GM18498 (cell line): ENCODE measurements around the gene MRPL32.
"Not testable (repeated sequence)": the region's sequence is repeated elsewhere in the genome, so short reads cannot be mapped to it uniquely, and the experiment has no call there.

ENCODE experiments used
- ATAC-seq: cut with Tn5 transposase; IDR thresholded peaks from one replicate; pipeline ENCODE4 v1.9.1; 2021; ENCODE audit warnings: mild to moderate bottlenecking, moderate library complexity; ENCODE audit not compliant: unreplicated experiment

The MRPL32 gene

GRCh38 chr7:42931834-42932651 lies at the start of gene MRPL32, which contains the start of gene PSMA2:
TSS of gene MRPL32 (plus strand) at chr7:42932376. CDS start at chr7:42932387, 11 bp downstream.
TSS of gene PSMA2 (minus strand) at chr7:42932174. CDS start at chr7:42932158, 16 bp downstream.
- ATAC-seq = peak; percentile 98

- ATAC-seq = peak; percentile 50
These were observed 48.2 kb upstream of the MRPL32 start for GRCh38 chr7:42883950-42884349.

GRCh38 chr7:42885183-42885582 lies 47.0 kb upstream of the MRPL32 start:
- ATAC-seq = not testable (repeated sequence)

- ATAC-seq = no peak
These were observed 46.0 kb upstream of the MRPL32 start for GRCh38 chr7:42886129-42886528.

- no peak for ATAC-seq
These were observed 45.2 kb upstream of the MRPL32 start for GRCh38 chr7:42886893-42887505.

- no peak for ATAC-seq
These were observed 38.6 kb upstream of the MRPL32 start for GRCh38 chr7:42893346-42894240.

GRCh38 chr7:42900842-42901241 lies 31.3 kb upstream of the MRPL32 start:
- no peak for ATAC-seq

GRCh38 chr7:42902331-42902730 lies 29.8 kb upstream of the MRPL32 start:
- ATAC-seq = no peak

- no peak for ATAC-seq
These were observed 26.0 kb upstream of the MRPL32 start for GRCh38 chr7:42906181-42906580.

- no peak for ATAC-seq
These were observed 24.9 kb upstream of the MRPL32 start for GRCh38 chr7:42907316-42907715.

- ATAC-seq = no peak
These were observed 21.9 kb upstream of the MRPL32 start for GRCh38 chr7:42910306-42910705.

GRCh38 chr7:42911454-42912447 lies 20.4 kb upstream of the MRPL32 start, which contains the start of gene C7orf25:
TSS of gene C7orf25 (minus strand) at chr7:42912070. CDS start at chr7:42910900, 1,170 bp downstream.
- ATAC-seq = peak; percentile 92

- ATAC-seq = no peak
These were observed 18.6 kb upstream of the MRPL32 start for GRCh38 chr7:42913591-42913990.

GRCh38 chr7:42914009-42914408 lies 18.2 kb upstream of the MRPL32 start:
- ATAC-seq = no peak

GRCh38 chr7:42914421-42915045 lies 17.6 kb upstream of the MRPL32 start:
- ATAC-seq = no peak

- ATAC-seq = no peak
These were observed 16.8 kb upstream of the MRPL32 start for GRCh38 chr7:42915356-42915755.

- no peak for ATAC-seq
These were observed 10.0 kb upstream of the MRPL32 start for GRCh38 chr7:42922017-42922753.

GRCh38 chr7:42924223-42924838 lies 7.8 kb upstream of the MRPL32 start:
- no peak for ATAC-seq
